ENCODE data around the gene DNM1. TPM values are rescaled to one million over a fixed set of nuclear protein-coding genes. Genes with fewer than 3 reads are reported as not detected.

The DNM1 gene
- polyA plus RNA-seq, 1 of the 3 experiments (the other 2 are of a cell fraction) = 35.7 TPM

GRCh38 chr9:128203024-128203706 is at the start of gene DNM1 (continued):
- TF ChIP-seq MXI1 (IDR thresholded peaks at IDR 0.05; ENCODE audit: low read depth, low read length) = peak; percentile 41; the same call in 1 of the 2 replicates
- no peak for TF ChIP-seq JUND (IDR thresholded peaks at IDR 0.05)
- TF ChIP-seq SIN3A (IDR thresholded peaks at IDR 0.05; ENCODE audit: borderline replicate concordance, low read depth, low read length) = no peak
- no peak for TF ChIP-seq YY1 (IDR thresholded peaks at IDR 0.05; ENCODE audit: low read depth)
- TF ChIP-seq REST (IDR thresholded peaks at IDR 0.05; ENCODE audit: low read depth, low read length) = no peak
- no peak for TF ChIP-seq TEAD4 (IDR thresholded peaks at IDR 0.05; ENCODE audit: borderline replicate concordance, insufficient read depth)
- TF ChIP-seq MEF2A (IDR thresholded peaks at IDR 0.05; ENCODE audit: borderline replicate concordance, low read depth) = no peak
- no peak for TF ChIP-seq GATA2 (CRISPR knock-in tag; IDR thresholded peaks at IDR 0.05)

GRCh38 chr9:128153947-128154695 is 49.1 kb upstream of the DNM1 start:
- Histone ChIP-seq H3K27me3 (ENCODE audit: insufficient read depth) (no peaks in the 10 kb centered on the region), H2AFZ (ENCODE audit: low read depth) (no peak overlapping the region), H3K79me2 (ENCODE audit: insufficient read depth) (no peaks in the 10 kb centered on the region), H3K9me3 (no peaks in the 10 kb centered on the region), H3K27ac (ENCODE audit: low read depth in 2 of 2, low read length in 1 of 2) (no peak overlapping the region), H3K4me2 (no peak overlapping the region), H3K9me2 (no peaks in the 10 kb centered on the region), H3F3A (replicated peaks; ENCODE audit: insufficient read depth) (no peaks in the 10 kb centered on the region), H4K20me1 (ENCODE audit: insufficient read depth) (no peaks in the 10 kb centered on the region), H3K4me3 (ENCODE audit: low read depth in 2 of 2, low read length in 1 of 2) (no peak overlapping the region), H3K4me1 (ENCODE audit: control insufficient read depth in 1 of 2, insufficient read depth in 2 of 2, low read depth in 1 of 2, low read length in 1 of 2) (no peaks in the 10 kb centered on the region; a peak in 1 of 4 replicates), H3K9ac (no peak overlapping the region), H3K36me3 (replicated peaks in 1 of 2; ENCODE audit: control insufficient read depth in 1 of 2, insufficient read depth in 2 of 2, low read length in 1 of 2) (no peaks in the 10 kb centered on the region)
- CTCF ChIA-PET = interaction anchor here (0.8 to 4.4 kb wide), 3 partner anchors 30 to 37 kb away, joined by 3 to 20 read pairs (median 3); no protein-coding TSS in a partner anchor
- WGBS (ENCODE audit: low lambda C conversion rate) = 80% methylated on average over 8 of the region's 13 CpGs
- POLR2A ChIA-PET = no interaction called here
- TF ChIP-seq SIN3A (IDR thresholded peaks at IDR 0.05; ENCODE audit: borderline replicate concordance, low read depth, low read length) (no peak), IRF3 (IDR thresholded peaks at IDR 0.05; ENCODE audit: low read depth, low read length) (no peak), MXI1 (IDR thresholded peaks at IDR 0.05; ENCODE audit: low read depth, low read length) (no peak), PBX3 (IDR thresholded peaks at IDR 0.05) (no peak), USF2 (IDR thresholded peaks at IDR 0.05; ENCODE audit: borderline replicate concordance, low read depth, low read length) (no peak), NFIC (IDR thresholded peaks at IDR 0.05; ENCODE audit: borderline replicate concordance) (no peak), RXRA (IDR thresholded peaks at IDR 0.05; ENCODE audit: borderline replicate concordance, low read depth) (no peak), YY1 (IDR thresholded peaks at IDR 0.05; ENCODE audit: low read depth) (no peak), POLR2AphosphoS5 (IDR thresholded peaks at IDR 0.05; ENCODE audit: low read depth, low read length) (no peak), JUND (IDR thresholded peaks at IDR 0.05) (no peak), EP300 (IDR thresholded peaks at IDR 0.05; ENCODE audit: borderline replicate concordance in 1 of 2, low read depth in 1 of 2, low read length in 1 of 2) (no peak)
- DNase-seq = no peak

All from SK-N-SH (cell line).